HG03159 (cell line): ENCODE results near the gene ABCA9.
A peak's percentile ranks its signal among the peaks of the same experiment; 100 is the strongest.
"Not testable (repeated sequence)": the region's sequence is repeated elsewhere in the genome, so short reads cannot be mapped to it uniquely, and the experiment has no call there.

Experiments used
- ATAC-seq: cut with Tn5 transposase; IDR thresholded peaks from one replicate; pipeline ENCODE4 v1.9.1; 2021; ENCODE audit warnings: mild to moderate bottlenecking, moderate library complexity; ENCODE audit not compliant: unreplicated experiment

ABCA9 gene

GRCh38 chr17:69042308-69042707 is 18.4 kb downstream of the ABCA9 start:
- ATAC-seq: no peak

- ATAC-seq: no peak
These were observed 28.9 kb downstream of the ABCA9 start for GRCh38 chr17:69031839-69032238.

GRCh38 chr17:69030169-69030568 is 30.6 kb downstream of the ABCA9 start:
- no peak for ATAC-seq

- ATAC-seq: no peak
These were observed 42.0 kb downstream of the ABCA9 start for GRCh38 chr17:69018687-69019086.

GRCh38 chr17:69018022-69018615 is 42.6 kb downstream of the ABCA9 start:
- ATAC-seq: no peak

- no peak for ATAC-seq
These were observed 45.1 kb downstream of the ABCA9 start for GRCh38 chr17:69015631-69016030.

GRCh38 chr17:69012895-69013805 is 47.6 kb downstream of the ABCA9 start:
- ATAC-seq: no peak

- ATAC-seq: no peak
These were observed 50.8 kb downstream of the ABCA9 start for GRCh38 chr17:69009930-69010329.

GRCh38 chr17:69004759-69005158 is 56.0 kb downstream of the ABCA9 start:
- ATAC-seq: not testable (repeated sequence)

GRCh38 chr17:68999743-69000142 is 61.0 kb downstream of the ABCA9 start:
- not testable (repeated sequence) for ATAC-seq

GRCh38 chr17:68993112-68993511 is 67.6 kb downstream of the ABCA9 start:
- no peak for ATAC-seq

- ATAC-seq: no peak
These were observed 72.8 kb downstream of the ABCA9 start for GRCh38 chr17:68987966-68988365.

- ATAC-seq: peak; percentile 52
These were observed 79.4 kb downstream of the ABCA9 start for GRCh38 chr17:68981288-68981687.

GRCh38 chr17:68973098-68973846 is 87.5 kb downstream of the ABCA9 start:
- ATAC-seq: no peak

- ATAC-seq: no peak
These were observed 88.5 kb downstream of the ABCA9 start for GRCh38 chr17:68972119-68972704.

GRCh38 chr17:68969101-68969500 is 91.6 kb downstream of the ABCA9 start:
- ATAC-seq: no peak

- no peak for ATAC-seq
These were observed 96.8 kb downstream of the ABCA9 start for GRCh38 chr17:68963958-68964357.

- ATAC-seq: no peak
These were observed 99.4 kb downstream of the ABCA9 start for GRCh38 chr17:68961214-68961882.

- ATAC-seq: not testable (repeated sequence)
These were observed 101.6 kb downstream of the ABCA9 start for GRCh38 chr17:68959117-68959516.

- no peak for ATAC-seq
These were observed 102.8 kb downstream of the ABCA9 start for GRCh38 chr17:68957944-68958343.
